DOHH2 (cell line): ENCODE data around the gene SHANK2.

ENCODE experiments used
- EZH2phosphoT487 ChIP-seq: fragments of 200-600 bp; sonication (generic); IDR thresholded peaks from 2 replicates; pipeline ENCODE4 v1.6.1; 2017; ENCODE audit warnings: borderline replicate concordance, mild to moderate bottlenecking, antibody characterized with exemption, low read length, moderate library complexity, mixed read lengths
- TF ChIP-seq, protein P1 (sequence below): fragments of 200-600 bp; sonication (generic); IDR thresholded peaks from one replicate; pipeline ENCODE4 v1.5.1; 2014; ENCODE audit warnings: antibody characterized with exemption, mild to moderate bottlenecking, low read depth, low read length; ENCODE audit not compliant: poor library complexity, severe bottlenecking

DNA sequence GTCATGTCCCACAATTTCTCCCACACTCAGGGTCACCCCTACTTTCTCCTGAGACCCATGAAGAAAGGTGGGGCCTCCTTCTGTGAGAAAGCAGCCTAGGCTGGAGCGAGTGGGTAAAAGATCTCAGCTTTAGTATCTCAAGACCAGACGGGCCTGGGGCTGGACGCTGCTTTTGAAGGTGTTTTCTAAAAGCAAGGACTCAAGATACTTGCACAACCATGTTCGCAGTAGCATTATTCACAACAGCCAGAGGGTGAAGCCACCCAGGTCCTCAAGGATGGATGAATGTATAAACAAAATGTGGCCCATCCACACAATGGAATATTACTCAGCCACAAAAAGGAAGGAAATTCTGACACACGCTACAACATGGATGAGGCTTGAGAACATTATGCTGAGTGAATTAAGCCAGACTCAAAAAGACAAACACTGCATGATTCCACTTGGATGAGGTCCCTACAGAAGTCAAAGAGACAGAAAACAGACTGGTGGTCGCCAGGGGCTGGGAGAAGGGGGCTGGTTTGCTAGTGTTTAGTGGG is 10.6 kb downstream of the SHANK2 start:
- TF ChIP-seq, protein P1, sequence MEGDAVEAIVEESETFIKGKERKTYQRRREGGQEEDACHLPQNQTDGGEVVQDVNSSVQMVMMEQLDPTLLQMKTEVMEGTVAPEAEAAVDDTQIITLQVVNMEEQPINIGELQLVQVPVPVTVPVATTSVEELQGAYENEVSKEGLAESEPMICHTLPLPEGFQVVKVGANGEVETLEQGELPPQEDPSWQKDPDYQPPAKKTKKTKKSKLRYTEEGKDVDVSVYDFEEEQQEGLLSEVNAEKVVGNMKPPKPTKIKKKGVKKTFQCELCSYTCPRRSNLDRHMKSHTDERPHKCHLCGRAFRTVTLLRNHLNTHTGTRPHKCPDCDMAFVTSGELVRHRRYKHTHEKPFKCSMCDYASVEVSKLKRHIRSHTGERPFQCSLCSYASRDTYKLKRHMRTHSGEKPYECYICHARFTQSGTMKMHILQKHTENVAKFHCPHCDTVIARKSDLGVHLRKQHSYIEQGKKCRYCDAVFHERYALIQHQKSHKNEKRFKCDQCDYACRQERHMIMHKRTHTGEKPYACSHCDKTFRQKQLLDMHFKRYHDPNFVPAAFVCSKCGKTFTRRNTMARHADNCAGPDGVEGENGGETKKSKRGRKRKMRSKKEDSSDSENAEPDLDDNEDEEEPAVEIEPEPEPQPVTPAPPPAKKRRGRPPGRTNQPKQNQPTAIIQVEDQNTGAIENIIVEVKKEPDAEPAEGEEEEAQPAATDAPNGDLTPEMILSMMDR = no peak
- TF ChIP-seq EZH2phosphoT487 = no peak
